A549 (cell line): ENCODE data around the gene PAK1IP1. TPM values are rescaled to one million over a fixed set of nuclear protein-coding genes. Genes with fewer than 3 reads are reported as not detected.
"Not testable (repeated sequence)": the region's sequence is repeated elsewhere in the genome, so short reads cannot be mapped to it uniquely, and the experiment has no call there.

Source experiments
- ATAC-seq, 2 experiments: fragments of 200-7000 bp in 1 of 2; fragments of >200 bp in 1 of 2; cut with Nextera tagmentation in 1 of 2; cut with Tn5 transposase in 1 of 2; 3 replicates each; pipeline versions ENCODE4 v1.8.0 to v1.9.1; 2018 to 2020; ENCODE audit warnings: mild to moderate bottlenecking in 1 of 2, moderate library complexity in 1 of 2
- CTCF ChIA-PET: fragments of 300-600 bp; sonication (Branson Sonifier 250); formaldehyde crosslinking; extraction: SDS; loops from one replicate; lab custom pipeline; 2021; ENCODE audit warnings: antibody characterized with exemption, inconsistent platforms; lab: Yijun Ruan, JAX
- POLR2A ChIA-PET: fragments of 350-600 bp; formaldehyde crosslinking; extraction: SDS; loops from one replicate; lab custom pipeline; 2021; ENCODE audit warnings: antibody characterized with exemption, inconsistent platforms; lab: Yijun Ruan, JAX
- DNase-seq, 2 experiments: peaks; one replicate each; pipeline versions ENCODE4 v3.0.0 to v3.0.0-alpha.2; 2011 to 2016; ENCODE audit warnings: low read depth in 1 of 2, low spot score in 1 of 2
- FAIRE-seq: peaks from 2 replicates; lab custom pipeline; 2011; peaks lifted over from hg19 to GRCh38; lab: Jason Lieb, UNC
- H3K27ac ChIP-seq, 2 experiments: fragments of >200 bp; sonication (Bioruptor Twin); formaldehyde crosslinking; 3 replicates each; pipeline ENCODE4 v1.5.1; 2016 to 2017
- H3K4me1 ChIP-seq: fragments of >200 bp; sonication (Bioruptor Twin); formaldehyde crosslinking; 3 replicates; pipeline ENCODE4 v1.6.1; 2016
- H3K4me2 ChIP-seq: fragments of >200 bp; sonication (Bioruptor Twin); formaldehyde crosslinking; 3 replicates; pipeline ENCODE4 v1.6.1; 2016
- H3K4me3 ChIP-seq: fragments of >200 bp; sonication (Bioruptor Twin); formaldehyde crosslinking; 3 replicates; pipeline ENCODE4 v1.5.1; 2016
- H3K9me3 ChIP-seq: fragments of >200 bp; sonication (Bioruptor Twin); formaldehyde crosslinking; 3 replicates; pipeline ENCODE4 v1.6.1; 2016
- BHLHE40 ChIP-seq: IDR thresholded peaks from 2 replicates; pipeline ENCODE4 v1.6.1; 2012; ENCODE audit warnings: low read depth, low read length, inconsistent platforms
- EP300 ChIP-seq, 2 experiments: fragments of >200 bp; sonication (Bioruptor Twin); formaldehyde crosslinking; IDR thresholded peaks; 2 replicates in 1 of 2; 3 replicates in 1 of 2; pipeline ENCODE4 v1.6.1; 2016 to 2017
- ESRRA ChIP-seq: fragments of 150-350 bp; IDR thresholded peaks from 2 replicates; pipeline ENCODE4 v1.6.1; 2014; ENCODE audit warnings: mild to moderate bottlenecking, low read length, borderline replicate concordance
- HOXA7 ChIP-seq: fragments of 250-450 bp; sonication (Bioruptor Pico); IDR thresholded peaks from 2 replicates; pipeline ENCODE4 v1.5.0; 2020; ENCODE audit warnings: mild to moderate bottlenecking, moderate library complexity
- HOXB13 ChIP-seq: fragments of 250-450 bp; sonication (Bioruptor Pico); IDR thresholded peaks from 2 replicates; pipeline ENCODE4 v1.5.0; 2020; ENCODE audit warnings: low read depth, mild to moderate bottlenecking, moderate library complexity
- JUN ChIP-seq, 2 experiments: fragments of >200 bp; sonication (Bioruptor Twin); formaldehyde crosslinking; IDR thresholded peaks; 2 replicates in 1 of 2; 3 replicates in 1 of 2; pipeline ENCODE4 v1.6.1; 2016 to 2017
- KDM5A ChIP-seq: fragments of 200-600 bp; sonication (generic); IDR thresholded peaks from 2 replicates; pipeline ENCODE4 v1.6.1; 2016; ENCODE audit warnings: antibody characterized with exemption, mild to moderate bottlenecking
- MAZ ChIP-seq: fragments of 150-350 bp; IDR thresholded peaks from 2 replicates; pipeline ENCODE4 v1.6.1; 2014; ENCODE audit warnings: antibody characterized with exemption, low read depth, low read length, borderline replicate concordance
- NPAS2 ChIP-seq: fragments of 250-450 bp; sonication (Bioruptor Pico); IDR thresholded peaks from 2 replicates; pipeline ENCODE4 v1.8.0; 2022; ENCODE audit warnings: mild to moderate bottlenecking, moderate library complexity, borderline replicate concordance
- NR3C1 ChIP-seq: fragments of >200 bp; sonication (Bioruptor Twin); formaldehyde crosslinking; IDR thresholded peaks from 3 replicates; pipeline ENCODE4 v1.6.1; 2017
- PHF8 ChIP-seq: fragments of 200-600 bp; sonication (generic); IDR thresholded peaks from 2 replicates; pipeline ENCODE4 v1.6.1; 2016; ENCODE audit warnings: low read depth, mild to moderate bottlenecking, antibody characterized with exemption, moderate library complexity, borderline replicate concordance
- POLR2A ChIP-seq: IDR thresholded peaks from 2 replicates; pipeline ENCODE4 v1.6.1; 2012; ENCODE audit warnings: mild to moderate bottlenecking, low read length
- RCOR1 ChIP-seq: fragments of 150-350 bp; IDR thresholded peaks from 2 replicates; pipeline ENCODE4 v1.6.1; 2014; ENCODE audit warnings: antibody characterized with exemption, low read length, low read depth
- RFX5 ChIP-seq: fragments of 450-650 bp; IDR thresholded peaks from 2 replicates; pipeline ENCODE4 v1.7.1; 2014; ENCODE audit warnings: antibody characterized with exemption, mild to moderate bottlenecking, moderate library complexity
- RNF2 ChIP-seq: fragments of 200-600 bp; sonication (generic); IDR thresholded peaks from 2 replicates; pipeline ENCODE4 v1.6.1; 2016; ENCODE audit warnings: low read depth, mild to moderate bottlenecking, antibody characterized with exemption, moderate library complexity, borderline replicate concordance
- SREBF2 ChIP-seq: fragments of 450-650 bp; IDR thresholded peaks from 2 replicates; pipeline ENCODE4 v1.6.1; 2014; ENCODE audit warnings: mild to moderate bottlenecking, moderate library complexity
- TP53 ChIP-seq: fragments of 250-450 bp; sonication (Bioruptor Pico); IDR thresholded peaks from 2 replicates; pipeline ENCODE4 v1.5.0; 2021; ENCODE audit warnings: mild to moderate bottlenecking, moderate library complexity
- ZFP36 ChIP-seq: fragments of 450-650 bp; IDR thresholded peaks from 2 replicates; pipeline ENCODE4 v1.6.1; 2014; ENCODE audit warnings: borderline replicate concordance; ENCODE audit not compliant: partially characterized antibody
- WGBS: methylation state at CpG from one replicate; pipeline ENCODE4 v1.1.6; 2017; ENCODE audit errors: missing lambda C conversion rate; 5-methylcytosine and 5-hydroxymethylcytosine counted together
- polyA plus RNA-seq, 4 experiments: library from polyadenylated mRNA; depleted of rRNA in 3 of 4; stranded (reverse); fragments of >200 nt; fragmentation: RNase III in 1 of 4; extraction: RNeasy Plus Mini Kit Qiagen cat#74134 plus additional on column Dnase treatment in 1 of 4; gene quantifications; 2 replicates in 3 of 4; 3 replicates in 1 of 4; pipeline ENCODE4 v1.2.3, GENCODE V29; 2011 to 2017
- TF ChIP-seq, protein P1 (sequence below): fragments of 200-600 bp; sonication (generic); IDR thresholded peaks from 2 replicates; pipeline ENCODE4 v1.6.1; 2016; ENCODE audit warnings: antibody characterized with exemption, mild to moderate bottlenecking, moderate library complexity
- TF ChIP-seq, protein P2 (sequence below): IDR thresholded peaks from 2 replicates; pipeline ENCODE4 v1.6.1; 2012; ENCODE audit warnings: low read depth, borderline replicate concordance
- TF ChIP-seq, protein P3 (sequence below): fragments of >200 bp; sonication (Bioruptor Twin); formaldehyde crosslinking; IDR thresholded peaks from 3 replicates; pipeline ENCODE4 v1.5.1; 2016

PAK1IP1 gene
- polyA plus RNA-seq, 2 of the 4 experiments (the other 2 are of a cell fraction): 23.5 to 33.4 TPM

DNA sequence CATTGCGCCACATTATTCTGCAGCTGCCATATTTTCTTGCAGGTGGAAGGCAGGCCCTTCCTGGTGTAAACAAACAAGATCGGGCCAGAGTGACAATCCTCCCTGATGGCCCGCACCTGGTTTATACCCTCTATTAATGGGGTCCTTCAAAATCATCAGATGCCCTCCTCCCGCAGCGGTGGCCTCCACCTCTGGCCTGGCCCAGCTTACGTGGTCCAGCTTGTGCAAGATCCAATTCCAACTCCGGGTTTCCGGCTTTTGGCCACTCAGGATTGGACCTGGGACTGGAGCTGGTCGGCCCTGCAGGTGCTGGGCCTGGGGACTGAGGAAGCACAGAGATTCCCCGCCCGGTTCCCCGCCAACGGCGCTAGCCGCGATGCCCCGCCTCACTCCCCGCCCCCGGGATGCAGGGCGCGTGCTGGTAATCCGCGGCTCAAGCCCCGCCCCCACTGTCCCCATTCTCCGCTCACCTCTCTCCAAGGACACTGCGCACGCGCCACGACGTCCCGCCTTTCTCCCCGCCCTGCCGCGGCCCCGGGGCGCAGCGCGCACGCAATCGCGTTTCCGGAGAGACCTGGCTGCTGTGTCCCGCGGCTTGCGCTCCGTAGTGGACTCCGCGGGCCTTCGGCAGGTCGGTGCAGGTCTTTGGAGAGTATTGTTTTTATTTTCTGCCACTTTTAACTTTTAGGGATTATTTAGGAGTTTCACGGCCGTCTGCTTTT lies 52.6 kb downstream of the PAK1IP1 start, which contains the start of gene TMEM14B (continued):
- no peak for TF ChIP-seq RCOR1
- no peak for TF ChIP-seq SREBF2
- TF ChIP-seq HOXA7 (CRISPR knock-in tag): no peak
- TF ChIP-seq PHF8: 0 out of 2 replicates have a peak, but pooled peaks have one; percentile 67
- peak; percentile 88 for TF ChIP-seq POLR2A
- no peak for TF ChIP-seq ESRRA
- 0 out of 2 replicates have a peak, but pooled peaks have one; percentile 47 for TF ChIP-seq MAZ
- TF ChIP-seq HOXB13 (CRISPR knock-in tag): no peak

DNA sequence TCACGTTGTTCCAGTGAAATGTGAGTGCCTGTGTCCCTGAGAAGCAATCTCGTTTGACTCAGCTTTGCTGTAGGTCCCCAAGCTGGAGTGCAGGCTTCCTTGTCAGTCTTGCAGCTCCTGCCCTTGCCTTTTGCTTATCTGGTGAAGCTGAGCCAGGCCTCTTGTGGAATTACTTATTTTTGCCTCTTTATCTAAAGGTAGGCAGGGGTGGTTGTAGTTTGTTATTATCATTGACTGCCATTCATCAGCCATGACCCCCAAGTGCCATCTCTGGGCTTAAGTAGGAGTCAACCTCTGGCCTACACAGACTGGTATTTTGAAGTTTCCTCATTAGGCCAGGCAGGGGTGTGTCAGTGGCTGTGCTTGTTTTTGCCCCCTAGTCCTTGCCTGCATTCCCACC lies 55.0 kb downstream of the PAK1IP1 start:
- 72% methylated on average over 2 of the region's 2 CpGs for WGBS
- ChIA-PET CTCF (interaction anchor here (2.2 kb wide), 1 partner anchor 8 kb away, joined by 18 read pairs; no protein-coding TSS in a partner anchor), POLR2A (no interaction called here)
- H3K4me3 ChIP-seq: no peak overlapping the region
- peak overlapping the region; percentile 85 for H3K4me2 ChIP-seq
- H3K4me1 ChIP-seq: peaks cover 20% of the 10 kb centered on the region
- FAIRE-seq: no peak
- no peaks in the 10 kb centered on the region for H3K9me3 ChIP-seq
- no peak for ATAC-seq
- 0 out of 6 replicates have a peak overlapping the region, but pooled peaks of 1 of the 2 experiments have one; percentile 4 for H3K27ac ChIP-seq
- DNase-seq: no peak
- TF ChIP-seq NR3C1: no peak
- TF ChIP-seq, protein P1, sequence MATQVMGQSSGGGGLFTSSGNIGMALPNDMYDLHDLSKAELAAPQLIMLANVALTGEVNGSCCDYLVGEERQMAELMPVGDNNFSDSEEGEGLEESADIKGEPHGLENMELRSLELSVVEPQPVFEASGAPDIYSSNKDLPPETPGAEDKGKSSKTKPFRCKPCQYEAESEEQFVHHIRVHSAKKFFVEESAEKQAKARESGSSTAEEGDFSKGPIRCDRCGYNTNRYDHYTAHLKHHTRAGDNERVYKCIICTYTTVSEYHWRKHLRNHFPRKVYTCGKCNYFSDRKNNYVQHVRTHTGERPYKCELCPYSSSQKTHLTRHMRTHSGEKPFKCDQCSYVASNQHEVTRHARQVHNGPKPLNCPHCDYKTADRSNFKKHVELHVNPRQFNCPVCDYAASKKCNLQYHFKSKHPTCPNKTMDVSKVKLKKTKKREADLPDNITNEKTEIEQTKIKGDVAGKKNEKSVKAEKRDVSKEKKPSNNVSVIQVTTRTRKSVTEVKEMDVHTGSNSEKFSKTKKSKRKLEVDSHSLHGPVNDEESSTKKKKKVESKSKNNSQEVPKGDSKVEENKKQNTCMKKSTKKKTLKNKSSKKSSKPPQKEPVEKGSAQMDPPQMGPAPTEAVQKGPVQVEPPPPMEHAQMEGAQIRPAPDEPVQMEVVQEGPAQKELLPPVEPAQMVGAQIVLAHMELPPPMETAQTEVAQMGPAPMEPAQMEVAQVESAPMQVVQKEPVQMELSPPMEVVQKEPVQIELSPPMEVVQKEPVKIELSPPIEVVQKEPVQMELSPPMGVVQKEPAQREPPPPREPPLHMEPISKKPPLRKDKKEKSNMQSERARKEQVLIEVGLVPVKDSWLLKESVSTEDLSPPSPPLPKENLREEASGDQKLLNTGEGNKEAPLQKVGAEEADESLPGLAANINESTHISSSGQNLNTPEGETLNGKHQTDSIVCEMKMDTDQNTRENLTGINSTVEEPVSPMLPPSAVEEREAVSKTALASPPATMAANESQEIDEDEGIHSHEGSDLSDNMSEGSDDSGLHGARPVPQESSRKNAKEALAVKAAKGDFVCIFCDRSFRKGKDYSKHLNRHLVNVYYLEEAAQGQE: no peak
- no peak for TF ChIP-seq EP300 (IDR thresholded peaks at IDR 0.05)
- TF ChIP-seq, protein P2, sequence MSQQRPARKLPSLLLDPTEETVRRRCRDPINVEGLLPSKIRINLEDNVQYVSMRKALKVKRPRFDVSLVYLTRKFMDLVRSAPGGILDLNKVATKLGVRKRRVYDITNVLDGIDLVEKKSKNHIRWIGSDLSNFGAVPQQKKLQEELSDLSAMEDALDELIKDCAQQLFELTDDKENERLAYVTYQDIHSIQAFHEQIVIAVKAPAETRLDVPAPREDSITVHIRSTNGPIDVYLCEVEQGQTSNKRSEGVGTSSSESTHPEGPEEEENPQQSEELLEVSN: no peak
- no peak for TF ChIP-seq SREBF2
- no peak for TF ChIP-seq ESRRA
- no peak for TF ChIP-seq BHLHE40
- TF ChIP-seq ZFP36: no peak
- TF ChIP-seq NPAS2: no peak
- TF ChIP-seq RFX5: no peak
- no peak for TF ChIP-seq KDM5A
- TF ChIP-seq RCOR1: no peak
- TF ChIP-seq TP53 (CRISPR knock-in tag): no peak
- no peak for TF ChIP-seq JUN (IDR thresholded peaks at IDR 0.05)
- TF ChIP-seq, protein P3, sequence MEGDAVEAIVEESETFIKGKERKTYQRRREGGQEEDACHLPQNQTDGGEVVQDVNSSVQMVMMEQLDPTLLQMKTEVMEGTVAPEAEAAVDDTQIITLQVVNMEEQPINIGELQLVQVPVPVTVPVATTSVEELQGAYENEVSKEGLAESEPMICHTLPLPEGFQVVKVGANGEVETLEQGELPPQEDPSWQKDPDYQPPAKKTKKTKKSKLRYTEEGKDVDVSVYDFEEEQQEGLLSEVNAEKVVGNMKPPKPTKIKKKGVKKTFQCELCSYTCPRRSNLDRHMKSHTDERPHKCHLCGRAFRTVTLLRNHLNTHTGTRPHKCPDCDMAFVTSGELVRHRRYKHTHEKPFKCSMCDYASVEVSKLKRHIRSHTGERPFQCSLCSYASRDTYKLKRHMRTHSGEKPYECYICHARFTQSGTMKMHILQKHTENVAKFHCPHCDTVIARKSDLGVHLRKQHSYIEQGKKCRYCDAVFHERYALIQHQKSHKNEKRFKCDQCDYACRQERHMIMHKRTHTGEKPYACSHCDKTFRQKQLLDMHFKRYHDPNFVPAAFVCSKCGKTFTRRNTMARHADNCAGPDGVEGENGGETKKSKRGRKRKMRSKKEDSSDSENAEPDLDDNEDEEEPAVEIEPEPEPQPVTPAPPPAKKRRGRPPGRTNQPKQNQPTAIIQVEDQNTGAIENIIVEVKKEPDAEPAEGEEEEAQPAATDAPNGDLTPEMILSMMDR: no peak
- no peak for TF ChIP-seq RNF2
- no peak for TF ChIP-seq HOXB13 (CRISPR knock-in tag)

DNA sequence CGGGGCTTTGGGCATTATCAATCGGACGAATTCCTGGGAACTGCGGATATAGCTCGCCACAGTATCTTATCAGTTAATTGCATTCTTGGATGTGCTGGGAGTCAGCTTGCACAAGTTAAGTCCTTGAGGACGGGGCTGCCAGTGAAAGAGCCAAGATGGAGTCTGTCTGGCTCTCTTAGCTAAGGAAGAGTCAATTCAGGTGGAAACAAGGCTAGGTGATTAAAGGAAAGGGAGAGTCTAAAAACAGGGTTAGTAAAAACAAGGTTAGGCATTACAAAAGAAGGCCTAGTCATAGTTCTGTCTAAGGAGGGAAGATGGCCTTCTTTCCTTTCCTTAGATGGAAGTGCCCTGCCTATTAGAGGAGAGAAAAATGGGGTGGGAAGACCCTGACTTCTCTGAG lies 55.8 kb downstream of the PAK1IP1 start:
- CTCF ChIA-PET, POLR2A ChIA-PET: not testable (repeated sequence)

DNA sequence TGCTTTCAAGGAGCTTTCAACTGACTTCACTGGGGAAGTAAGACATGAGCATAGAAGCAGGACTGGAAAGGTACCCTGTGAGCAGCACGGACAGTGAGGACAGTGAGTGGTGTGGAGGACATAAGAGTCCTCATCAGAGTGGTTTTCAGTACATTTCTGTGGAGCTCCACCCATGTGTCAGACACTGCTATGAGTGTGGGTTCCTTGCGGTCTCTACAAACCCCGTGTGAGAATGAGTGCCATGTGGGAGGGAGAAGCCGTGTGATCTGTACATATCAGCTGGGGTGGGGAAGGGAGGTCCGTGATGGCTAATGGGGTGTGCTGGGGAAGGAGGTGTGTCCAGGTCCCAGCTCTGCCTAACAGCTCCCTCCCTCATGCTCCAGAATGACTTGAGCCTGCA lies 57.0 kb downstream of the PAK1IP1 start:
- H3K4me2 ChIP-seq, H3K9me3 ChIP-seq, ATAC-seq, POLR2A ChIA-PET, H3K27ac ChIP-seq, FAIRE-seq, CTCF ChIA-PET, DNase-seq, H3K4me3 ChIP-seq: not testable (repeated sequence)
- 85% methylated on average over 4 of the region's 5 CpGs for WGBS
- H3K4me1 ChIP-seq: peaks cover 16% of the 10 kb centered on the region

More for the DNA sequence above, 55.8 kb downstream of the PAK1IP1 start:
- H3K4me2 ChIP-seq, H3K4me3 ChIP-seq, ATAC-seq, H3K9me3 ChIP-seq, DNase-seq, FAIRE-seq, H3K27ac ChIP-seq: not testable (repeated sequence)
- peaks cover 20% of the 10 kb centered on the region for H3K4me1 ChIP-seq
- 93% methylated on average over 6 of the region's 6 CpGs for WGBS
